GM12801 (cell line): ENCODE results near the gene ISYNA1.

Experiments
- CTCF ChIP-seq: IDR thresholded peaks from one replicate; pipeline ENCODE4 v1.5.1; 2011; ENCODE audit warnings: control low read depth; ENCODE audit not compliant: insufficient read length; ENCODE audit errors: extremely low read depth

Gene ISYNA1

GRCh38 chr19:18431351-18432197 lies 6.4 kb downstream of the ISYNA1 start:
- no peak for TF ChIP-seq CTCF

- no peak for TF ChIP-seq CTCF
These were observed 7.4 kb downstream of the ISYNA1 start for GRCh38 chr19:18430417-18431144.

GRCh38 chr19:18429717-18430416 lies 8.1 kb downstream of the ISYNA1 start:
- TF ChIP-seq CTCF, result no peak

- TF ChIP-seq CTCF, result no peak
These were observed 8.9 kb downstream of the ISYNA1 start for GRCh38 chr19:18428787-18429674.

- TF ChIP-seq CTCF, result no peak
These were observed 9.7 kb downstream of the ISYNA1 start for GRCh38 chr19:18428173-18428786.

- TF ChIP-seq CTCF, result no peak
These were observed 10.2 kb downstream of the ISYNA1 start for GRCh38 chr19:18427743-18428113.
